ENCODE results near the gene PLPPR3.
"Not testable (repeated sequence)": the region's sequence is repeated elsewhere in the genome, so short reads cannot be mapped to it uniquely, and the experiment has no call there.

The PLPPR3 gene

DNA sequence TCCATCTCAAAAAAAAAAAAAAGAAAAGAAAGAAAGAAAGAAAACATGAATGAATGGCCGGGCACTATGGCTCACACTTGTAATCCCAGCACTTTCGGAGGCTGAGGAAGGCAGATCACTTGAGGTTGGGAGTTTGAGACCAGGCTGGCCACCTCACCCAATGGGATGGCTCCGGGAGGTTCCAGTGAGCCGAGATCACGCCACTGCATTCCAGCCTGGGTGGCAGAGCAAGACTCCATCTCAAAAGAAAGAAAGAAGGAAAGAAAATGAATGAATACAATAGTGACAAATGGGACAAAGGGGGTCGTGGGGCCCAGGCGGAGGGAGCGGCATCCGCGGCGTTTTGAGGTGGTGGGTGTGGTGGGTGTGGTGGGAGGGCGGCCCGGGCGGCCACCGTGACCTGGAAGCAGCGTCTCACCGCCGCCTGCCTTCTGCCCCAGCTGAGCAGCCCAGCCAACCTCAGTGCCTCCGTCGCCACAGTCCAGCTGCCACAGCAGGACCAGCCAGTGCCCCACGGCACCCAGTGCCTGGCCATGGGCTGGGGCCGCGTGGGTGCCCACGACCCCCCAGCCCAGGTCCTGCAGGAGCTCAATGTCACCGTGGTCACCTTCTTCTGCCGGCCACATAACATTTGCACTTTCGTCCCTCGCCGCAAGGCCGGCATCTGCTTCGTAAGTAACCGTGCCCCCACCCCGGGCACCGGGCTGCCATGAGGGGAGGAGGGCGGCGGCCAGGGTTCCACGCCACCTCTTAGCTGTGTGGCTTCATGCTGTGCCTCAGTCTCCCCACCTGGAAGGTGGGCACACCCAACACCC, 24.2 kb upstream of the PLPPR3 start:
- H3K4me3 ChIP-seq (ENCODE audit: low read depth, low read length): no peak overlapping the region
- TF ChIP-seq, protein P1, sequence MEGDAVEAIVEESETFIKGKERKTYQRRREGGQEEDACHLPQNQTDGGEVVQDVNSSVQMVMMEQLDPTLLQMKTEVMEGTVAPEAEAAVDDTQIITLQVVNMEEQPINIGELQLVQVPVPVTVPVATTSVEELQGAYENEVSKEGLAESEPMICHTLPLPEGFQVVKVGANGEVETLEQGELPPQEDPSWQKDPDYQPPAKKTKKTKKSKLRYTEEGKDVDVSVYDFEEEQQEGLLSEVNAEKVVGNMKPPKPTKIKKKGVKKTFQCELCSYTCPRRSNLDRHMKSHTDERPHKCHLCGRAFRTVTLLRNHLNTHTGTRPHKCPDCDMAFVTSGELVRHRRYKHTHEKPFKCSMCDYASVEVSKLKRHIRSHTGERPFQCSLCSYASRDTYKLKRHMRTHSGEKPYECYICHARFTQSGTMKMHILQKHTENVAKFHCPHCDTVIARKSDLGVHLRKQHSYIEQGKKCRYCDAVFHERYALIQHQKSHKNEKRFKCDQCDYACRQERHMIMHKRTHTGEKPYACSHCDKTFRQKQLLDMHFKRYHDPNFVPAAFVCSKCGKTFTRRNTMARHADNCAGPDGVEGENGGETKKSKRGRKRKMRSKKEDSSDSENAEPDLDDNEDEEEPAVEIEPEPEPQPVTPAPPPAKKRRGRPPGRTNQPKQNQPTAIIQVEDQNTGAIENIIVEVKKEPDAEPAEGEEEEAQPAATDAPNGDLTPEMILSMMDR (IDR thresholded peaks at IDR 0.05; ENCODE audit: borderline replicate concordance, insufficient read depth, low read depth, low read length): no peak

GRCh38 chr19:844546-844971, 22.8 kb upstream of the PLPPR3 start:
- no peak overlapping the region for H3K4me3 ChIP-seq (ENCODE audit: low read depth, low read length)
- TF ChIP-seq, protein P1 (IDR thresholded peaks at IDR 0.05; ENCODE audit: borderline replicate concordance, insufficient read depth, low read depth, low read length): no peak

DNA sequence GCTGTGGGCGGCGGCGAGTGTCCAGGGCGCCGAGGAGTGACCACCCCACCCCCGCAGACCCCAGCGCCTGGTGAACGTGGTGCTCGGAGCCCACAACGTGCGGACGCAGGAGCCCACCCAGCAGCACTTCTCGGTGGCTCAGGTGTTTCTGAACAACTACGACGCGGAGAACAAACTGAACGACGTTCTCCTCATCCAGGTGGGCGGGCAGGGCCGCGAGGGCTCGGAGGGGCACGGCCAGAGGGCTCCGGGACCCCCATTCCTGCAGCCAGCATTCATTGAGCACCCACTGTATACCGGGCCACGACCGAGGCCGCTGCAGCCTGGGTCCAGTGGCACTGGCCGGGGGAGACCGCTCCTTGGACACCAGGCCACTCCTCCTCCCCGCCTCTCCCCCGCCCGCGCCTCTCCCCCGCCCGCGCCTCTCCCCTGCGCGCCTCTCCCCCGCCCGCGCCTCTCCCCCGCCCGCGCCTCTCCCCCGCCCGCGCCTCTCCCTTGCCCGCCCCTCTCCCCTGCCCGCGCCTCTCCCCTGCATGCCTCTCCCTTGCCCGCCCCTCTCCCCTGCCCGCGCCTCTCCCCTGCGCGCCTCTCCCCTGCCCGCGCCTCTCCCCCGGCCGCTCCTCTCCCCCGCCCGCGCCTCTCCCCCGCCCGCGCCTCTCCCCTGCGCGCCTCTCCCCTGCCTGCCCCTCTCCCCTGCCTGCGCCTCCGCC, 22.2 kb upstream of the PLPPR3 start:
- TF ChIP-seq, protein P1 (IDR thresholded peaks at IDR 0.05; ENCODE audit: borderline replicate concordance, insufficient read depth, low read depth, low read length): no peak
- H3K4me3 ChIP-seq (ENCODE audit: low read depth, low read length): no peak overlapping the region

DNA sequence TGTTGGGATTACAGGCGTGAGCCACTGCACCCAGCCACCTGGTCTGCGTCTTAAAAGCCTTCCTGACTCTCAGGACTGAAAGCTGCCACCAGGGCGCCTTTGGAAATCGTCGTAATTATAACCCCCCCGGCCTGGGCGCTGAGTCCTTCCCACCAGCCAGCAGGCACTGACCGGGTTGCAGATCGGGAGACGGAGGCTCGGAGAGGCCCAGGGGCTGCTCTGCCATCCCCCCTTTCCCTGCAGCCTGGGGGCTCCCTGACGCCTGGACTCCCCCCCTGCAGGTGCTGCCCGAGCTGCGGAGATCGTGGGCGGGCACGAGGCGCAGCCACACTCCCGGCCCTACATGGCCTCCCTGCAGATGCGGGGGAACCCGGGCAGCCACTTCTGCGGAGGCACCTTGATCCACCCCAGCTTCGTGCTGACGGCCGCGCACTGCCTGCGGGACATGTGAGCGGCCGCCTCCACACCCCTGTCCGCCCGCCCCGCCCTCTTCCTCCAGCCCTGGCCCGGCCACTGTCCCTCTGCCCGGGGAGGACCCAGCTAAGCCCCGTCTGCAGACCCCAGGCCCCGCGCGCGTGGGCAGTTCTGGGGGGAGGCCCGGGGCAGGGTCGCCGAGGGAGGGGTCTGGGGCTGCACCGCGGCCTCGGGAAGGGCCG, 21.6 kb upstream of the PLPPR3 start:
- H3K4me3 ChIP-seq (ENCODE audit: low read depth, low read length): no peak overlapping the region
- TF ChIP-seq, protein P1 (IDR thresholded peaks at IDR 0.05; ENCODE audit: borderline replicate concordance, insufficient read depth, low read depth, low read length): no peak

DNA sequence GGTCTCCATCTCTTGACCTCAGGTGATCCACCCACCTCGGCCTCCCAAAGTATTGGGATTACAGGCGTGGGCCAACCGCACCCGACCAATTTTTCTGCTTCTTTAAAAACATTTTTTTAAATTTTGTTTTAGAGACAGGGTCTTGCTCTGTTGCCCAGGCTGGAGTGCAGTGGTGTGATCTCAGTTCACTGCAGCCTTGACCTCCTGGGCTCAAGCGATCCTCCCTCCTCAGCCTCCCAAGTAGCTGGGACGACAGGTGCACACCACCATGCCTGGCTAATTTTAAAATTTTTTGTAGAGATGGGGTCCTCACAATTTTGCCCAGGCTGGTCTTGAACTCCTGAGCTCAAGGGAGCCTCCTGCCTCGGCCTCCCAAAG, 21.0 kb upstream of the PLPPR3 start:
- H3K4me3 ChIP-seq (ENCODE audit: low read depth, low read length): not testable (repeated sequence)

DNA sequence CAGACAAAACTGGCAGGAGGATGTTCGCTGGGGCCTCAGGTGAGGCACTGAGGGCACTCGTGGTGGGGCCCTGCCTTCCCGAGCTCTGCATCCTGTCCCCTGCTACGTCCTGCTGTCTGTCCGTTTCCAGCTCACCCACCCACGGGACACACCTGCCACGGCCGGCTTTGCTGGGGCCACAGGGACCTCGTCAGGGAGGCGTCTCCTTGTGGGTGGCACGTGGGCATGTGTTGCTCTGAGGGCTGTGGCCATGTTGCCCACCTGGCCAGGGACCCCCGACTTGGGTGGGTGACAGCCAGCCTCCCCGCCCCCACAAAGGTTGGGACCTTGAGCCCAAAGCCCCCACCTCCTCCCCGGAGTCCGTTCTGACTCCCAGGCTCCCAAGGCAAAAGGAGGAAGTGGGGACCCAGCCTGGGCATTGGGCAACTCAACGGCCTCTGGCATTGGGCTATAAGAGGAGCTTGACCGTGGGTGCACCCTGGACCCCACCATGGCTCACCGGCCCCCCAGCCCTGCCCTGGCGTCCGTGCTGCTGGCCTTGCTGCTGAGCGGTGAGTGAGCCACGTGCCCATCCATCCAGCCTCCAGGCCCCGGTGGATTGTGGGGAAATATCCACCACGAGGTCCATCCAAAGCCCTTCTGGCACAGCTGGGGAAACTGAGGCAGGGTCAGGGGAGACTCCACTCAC, 18.9 kb upstream of the PLPPR3 start, which contains the start of gene PRTN3:
Gene PRTN3 (plus strand): TSS at position 481 of the 688 bp plus-strand sequence. CDS start 10 bp downstream, at position 491.
- TF ChIP-seq, protein P1 (IDR thresholded peaks at IDR 0.05; ENCODE audit: borderline replicate concordance, insufficient read depth, low read depth, low read length): no peak
- no peak within 1 kb of the TSS for H3K4me3 ChIP-seq (ENCODE audit: low read depth, low read length)

All from GM12875 (cell line).